IPS-18a (cell line): ENCODE results near the gene CRLF1.

Source experiments
- H3K27ac ChIP-seq: one replicate; pipeline ENCODE4 v1.5.1; 2013; ENCODE audit warnings: low read length
- H3K27me3 ChIP-seq: one replicate; pipeline ENCODE4 v1.6.1; 2013; ENCODE audit warnings: mild to moderate bottlenecking, low read length; ENCODE audit not compliant: control insufficient read depth, insufficient read depth
- H3K36me3 ChIP-seq: one replicate; pipeline ENCODE4 v1.6.1; 2013; ENCODE audit warnings: low read depth, low read length; ENCODE audit not compliant: control insufficient read depth
- H3K4me1 ChIP-seq: one replicate; pipeline ENCODE4 v1.6.1; 2013; ENCODE audit warnings: low read depth, low read length; ENCODE audit not compliant: control insufficient read depth
- H3K4me3 ChIP-seq: one replicate; pipeline ENCODE4 v1.5.1; 2013; ENCODE audit warnings: low read length
- H3K9ac ChIP-seq: one replicate; pipeline ENCODE4 v1.6.1; 2013; ENCODE audit warnings: mild to moderate bottlenecking, low read length, moderate library complexity
- H3K9me3 ChIP-seq: one replicate; pipeline ENCODE4 v1.6.1; 2013; ENCODE audit warnings: low read depth, low read length; ENCODE audit not compliant: control insufficient read depth

CRLF1 gene

GRCh38 chr19:18606281-18607225 is at the start of gene CRLF1:
Gene CRLF1 (minus strand): TSS chr19:18606799. CDS start chr19:18606656, 143 bp downstream.
- Histone ChIP-seq H3K4me1 (peaks cover 30% of the 10 kb centered on the region), H3K4me3 (no peak within 1 kb of the TSS), H3K36me3 (no peaks in the 10 kb centered on the region), H3K9ac (no peak within 1 kb of the TSS), H3K27me3 (peaks cover 98% of the 10 kb centered on the region), H3K9me3 (no peaks in the 10 kb centered on the region), H3K27ac (no peak within 1 kb of the TSS)

- H3K36me3 ChIP-seq: no peaks in the 10 kb centered on the region
- H3K4me1 ChIP-seq: no peaks in the 10 kb centered on the region
- no peaks in the 10 kb centered on the region for H3K27me3 ChIP-seq
- H3K27ac ChIP-seq: no peak overlapping the region
- no peak overlapping the region for H3K4me3 ChIP-seq
- H3K9me3 ChIP-seq: no peaks in the 10 kb centered on the region
- no peak overlapping the region for H3K9ac ChIP-seq
Observed at GRCh38 chr19:18655173-18655844, 48.7 kb upstream of the CRLF1 start.

- Histone ChIP-seq H3K9me3 (no peaks in the 10 kb centered on the region), H3K4me1 (no peaks in the 10 kb centered on the region), H3K36me3 (no peaks in the 10 kb centered on the region), H3K27ac (no peak overlapping the region), H3K4me3 (no peak overlapping the region), H3K27me3 (no peaks in the 10 kb centered on the region), H3K9ac (no peak overlapping the region)
Observed at GRCh38 chr19:18654469-18654868, 47.9 kb upstream of the CRLF1 start.

GRCh38 chr19:18653853-18654252 is 47.3 kb upstream of the CRLF1 start:
- no peak overlapping the region for H3K4me3 ChIP-seq
- no peak overlapping the region for H3K27ac ChIP-seq
- no peaks in the 10 kb centered on the region for H3K27me3 ChIP-seq
- no peaks in the 10 kb centered on the region for H3K36me3 ChIP-seq
- no peaks in the 10 kb centered on the region for H3K9me3 ChIP-seq
- no peaks in the 10 kb centered on the region for H3K4me1 ChIP-seq
- H3K9ac ChIP-seq: no peak overlapping the region

- Histone ChIP-seq H3K4me1 (no peaks in the 10 kb centered on the region), H3K4me3 (no peak overlapping the region), H3K27me3 (no peaks in the 10 kb centered on the region), H3K36me3 (no peaks in the 10 kb centered on the region), H3K9ac (no peak overlapping the region), H3K27ac (no peak overlapping the region), H3K9me3 (no peaks in the 10 kb centered on the region)
Observed at GRCh38 chr19:18651733-18652132, 45.1 kb upstream of the CRLF1 start.

- no peak overlapping the region for H3K9ac ChIP-seq
- no peak overlapping the region for H3K4me3 ChIP-seq
- no peaks in the 10 kb centered on the region for H3K4me1 ChIP-seq
- no peaks in the 10 kb centered on the region for H3K9me3 ChIP-seq
- H3K36me3 ChIP-seq: no peaks in the 10 kb centered on the region
- H3K27me3 ChIP-seq: no peaks in the 10 kb centered on the region
- H3K27ac ChIP-seq: no peak overlapping the region
Observed at GRCh38 chr19:18651300-18651699, 44.7 kb upstream of the CRLF1 start.

- H3K9ac ChIP-seq: no peak overlapping the region
- no peaks in the 10 kb centered on the region for H3K9me3 ChIP-seq
- no peaks in the 10 kb centered on the region for H3K36me3 ChIP-seq
- no peak overlapping the region for H3K27ac ChIP-seq
- no peaks in the 10 kb centered on the region for H3K27me3 ChIP-seq
- H3K4me1 ChIP-seq: no peaks in the 10 kb centered on the region
- H3K4me3 ChIP-seq: no peak overlapping the region
Observed at GRCh38 chr19:18650468-18651041, 44.0 kb upstream of the CRLF1 start.

- H3K4me1 ChIP-seq: peaks cover under 1% of the 10 kb centered on the region
- H3K9ac ChIP-seq: no peak overlapping the region
- H3K36me3 ChIP-seq: no peaks in the 10 kb centered on the region
- no peak overlapping the region for H3K27ac ChIP-seq
- no peak overlapping the region for H3K4me3 ChIP-seq
- no peaks in the 10 kb centered on the region for H3K27me3 ChIP-seq
- H3K9me3 ChIP-seq: no peaks in the 10 kb centered on the region
Observed at GRCh38 chr19:18650021-18650390, 43.4 kb upstream of the CRLF1 start.

GRCh38 chr19:18649371-18650020 is 42.9 kb upstream of the CRLF1 start:
- no peaks in the 10 kb centered on the region for H3K27me3 ChIP-seq
- no peaks in the 10 kb centered on the region for H3K9me3 ChIP-seq
- H3K36me3 ChIP-seq: no peaks in the 10 kb centered on the region
- peaks cover 4% of the 10 kb centered on the region for H3K4me1 ChIP-seq
- H3K9ac ChIP-seq: no peak overlapping the region
- no peak overlapping the region for H3K4me3 ChIP-seq
- H3K27ac ChIP-seq: no peak overlapping the region

- no peak overlapping the region for H3K4me3 ChIP-seq
- peaks cover 4% of the 10 kb centered on the region for H3K4me1 ChIP-seq
- H3K9me3 ChIP-seq: no peaks in the 10 kb centered on the region
- H3K9ac ChIP-seq: no peak overlapping the region
- H3K27ac ChIP-seq: no peak overlapping the region
- H3K36me3 ChIP-seq: no peaks in the 10 kb centered on the region
- H3K27me3 ChIP-seq: no peaks in the 10 kb centered on the region
Observed at GRCh38 chr19:18648973-18649315, 42.3 kb upstream of the CRLF1 start.

- Histone ChIP-seq H3K9ac (no peak overlapping the region), H3K4me3 (no peak overlapping the region)
Observed at GRCh38 chr19:18647807-18648206, 41.2 kb upstream of the CRLF1 start.

More at GRCh38 chr19:18647807-18648206, 41.2 kb upstream of the CRLF1 start:
- Histone ChIP-seq H3K36me3 (no peaks in the 10 kb centered on the region), H3K27me3 (no peaks in the 10 kb centered on the region), H3K9me3 (no peaks in the 10 kb centered on the region), H3K4me1 (peaks cover 4% of the 10 kb centered on the region), H3K27ac (no peak overlapping the region)
